Left cardiac atrium (tissue), 4 donors: ENCODE results near the gene SLAMF9. TPM values are rescaled to one million over a fixed set of nuclear protein-coding genes. Genes with fewer than 3 reads are reported as not detected.

Experiments
- ATAC-seq, 2 donors: fragments of 200-7000 bp; cut with Tn5 transposase; one replicate each; pipeline ENCODE4 v1.9.1; 2020; ENCODE audit warnings: mild to moderate bottlenecking in 2 of 2, moderate library complexity in 2 of 2
- DNase-seq: peaks from one replicate; pipeline ENCODE4 v3.0.0-alpha.2; 2020
- intact Hi-C, 2 donors: fragments of 100-400 bp; cut with DNase I; formaldehyde crosslinking; loops; one replicate each; pipeline versions ENCODE4 v1.14.1 to v1.15.1; 2022 to 2023
- total RNA-seq, 2 donors: library from RNA; stranded (reverse); fragmentation: NEBNext Ultra II Directional; extraction: Animal tissue kit (Norgen Biotek cat#: 25700); gene quantifications; one replicate each; pipeline ENCODE4 v1.2.1, GENCODE V29; 2021
- donor health status: DM: no; HTN: yes; CAD: no.
- donor health status: DM: no; HTN: yes; CAD: no; lungs with severe emphysema.
- donor health status: DM: yes; HTN: yes; CAD: no.
- donor health status: Dilated cardiomyopathy.

Gene SLAMF9
- total RNA-seq, 2 donors from 2014 or later: 0.35 TPM; not detected in 1

DNA sequence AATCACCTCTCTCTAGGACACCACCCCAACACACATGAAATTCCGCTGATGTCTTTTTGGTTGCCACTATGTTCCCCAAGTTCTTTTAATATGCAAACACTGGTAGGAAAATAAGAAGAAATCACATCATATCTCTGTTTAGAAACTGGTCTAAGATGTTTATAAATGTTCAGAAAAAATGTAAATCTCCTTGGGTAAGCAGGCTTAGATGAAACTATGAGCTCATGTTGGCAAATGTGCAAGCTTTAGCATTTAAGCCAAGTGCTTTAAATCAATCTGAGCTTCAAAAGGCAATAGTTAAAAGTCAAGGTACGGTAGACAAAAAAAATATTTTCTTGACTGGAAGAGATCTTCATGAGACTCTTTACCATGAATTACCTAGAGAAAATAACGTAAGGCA is 25.2 kb upstream of the SLAMF9 start:
- DNase-seq (no peak), ATAC-seq (no peak)
- intact Hi-C loops: no loop called here

GRCh38 chr1:159978107-159978398 is 24.0 kb upstream of the SLAMF9 start:
- intact Hi-C loops: no loop called here

GRCh38 chr1:159977364-159978106 is 23.5 kb upstream of the SLAMF9 start:
- DNase-seq: no peak
- intact Hi-C loops: no loop called here
- ATAC-seq: no peak

More at GRCh38 chr1:159978107-159978398, 24.0 kb upstream of the SLAMF9 start:
- ATAC-seq: no peak
- no peak for DNase-seq

- intact Hi-C loops: no loop called here
- ATAC-seq (no peak), DNase-seq (no peak)
Measured at GRCh38 chr1:159974350-159974965, 20.4 kb upstream of the SLAMF9 start.

DNA sequence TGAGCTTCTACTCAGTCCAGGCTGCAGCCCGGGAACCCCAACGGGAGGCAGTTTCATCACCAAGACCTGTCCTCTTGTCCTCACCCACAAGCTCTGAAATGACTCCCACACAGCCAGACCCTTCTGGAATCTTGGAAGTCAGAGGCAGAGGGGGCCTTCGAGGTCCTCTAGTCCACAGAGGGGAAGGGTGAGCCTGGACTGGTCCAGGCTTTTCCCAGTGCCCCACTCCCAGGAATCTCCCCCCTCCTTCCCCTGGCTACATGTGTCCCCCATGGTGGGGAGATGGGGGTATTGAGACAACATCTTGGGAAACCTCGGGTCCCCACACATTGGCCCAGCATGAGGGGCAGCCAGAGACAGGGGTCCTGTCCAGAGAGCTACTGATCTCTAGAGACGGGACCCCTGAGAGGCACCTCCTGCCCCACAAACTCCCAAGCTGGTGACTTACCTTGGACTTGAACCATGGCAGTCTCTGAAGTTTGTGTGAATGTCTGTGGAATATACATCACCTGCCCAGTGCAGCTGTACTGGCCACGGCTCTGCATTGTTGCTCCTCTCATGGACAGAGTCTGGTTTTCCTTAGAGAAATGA is 19.4 kb upstream of the SLAMF9 start:
- no peak for ATAC-seq
- DNase-seq: no peak
- intact Hi-C loops: no loop called here

DNA sequence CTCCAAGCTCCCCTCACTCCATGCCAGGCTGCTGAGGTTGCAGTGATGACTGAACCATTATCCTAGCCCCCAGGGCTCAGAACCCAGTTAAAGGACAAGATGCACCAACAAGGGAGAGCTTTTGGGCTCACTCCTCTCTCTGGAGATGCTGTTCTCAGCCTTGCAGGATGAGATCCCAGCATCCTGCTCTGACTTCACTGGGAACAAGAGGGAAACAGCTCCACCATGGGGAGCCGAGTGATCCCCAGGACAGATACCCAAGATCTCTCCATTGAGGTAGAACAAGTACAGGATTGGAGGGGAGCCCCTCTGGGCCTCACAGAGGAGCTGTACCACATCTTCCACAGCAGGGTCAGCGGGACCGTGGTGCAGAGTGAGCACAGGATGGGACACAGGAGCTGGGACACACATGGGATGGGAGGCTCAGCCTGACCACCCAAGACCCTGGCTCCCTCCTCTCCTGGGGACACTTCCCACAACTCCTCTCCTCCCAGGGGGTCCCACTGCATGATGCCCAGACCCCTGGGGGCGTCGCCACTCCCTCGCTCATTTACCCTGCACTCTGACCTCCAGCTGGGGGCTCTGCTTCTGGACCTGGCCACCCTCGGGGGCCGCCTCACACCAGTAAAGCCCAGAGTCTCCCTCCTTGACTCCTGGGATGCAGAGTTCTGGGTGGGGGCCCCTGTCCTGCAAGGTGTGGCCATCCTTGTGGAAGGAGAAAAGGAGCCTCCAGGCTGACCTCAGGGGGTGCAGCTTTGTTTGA is 18.6 kb upstream of the SLAMF9 start:
- intact Hi-C loops: no loop called here
- DNase-seq (no peak), ATAC-seq (no peak)

DNA sequence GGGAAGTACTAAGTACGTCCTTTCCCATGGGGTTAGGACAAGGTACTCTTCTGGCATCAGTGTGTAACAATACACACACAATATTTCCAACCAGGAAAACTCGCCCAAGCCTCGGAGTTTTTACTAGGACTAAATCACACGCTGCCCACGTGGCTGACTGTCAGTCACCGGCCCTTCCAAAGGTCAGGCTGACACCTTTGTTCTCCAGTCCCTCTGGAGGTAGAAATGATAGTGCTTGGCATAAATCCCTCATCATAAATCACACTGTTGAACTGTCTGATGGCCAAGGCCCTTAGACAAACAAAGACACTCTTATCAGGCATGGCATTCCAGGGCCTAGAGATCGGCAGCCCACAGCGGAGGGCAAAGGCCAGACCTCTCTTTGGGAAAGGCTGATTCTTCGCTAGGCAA is 16.9 kb upstream of the SLAMF9 start:
- ATAC-seq (peak; percentile 53 to 68), DNase-seq (no peak)
- intact Hi-C loops: no loop called here

DNA sequence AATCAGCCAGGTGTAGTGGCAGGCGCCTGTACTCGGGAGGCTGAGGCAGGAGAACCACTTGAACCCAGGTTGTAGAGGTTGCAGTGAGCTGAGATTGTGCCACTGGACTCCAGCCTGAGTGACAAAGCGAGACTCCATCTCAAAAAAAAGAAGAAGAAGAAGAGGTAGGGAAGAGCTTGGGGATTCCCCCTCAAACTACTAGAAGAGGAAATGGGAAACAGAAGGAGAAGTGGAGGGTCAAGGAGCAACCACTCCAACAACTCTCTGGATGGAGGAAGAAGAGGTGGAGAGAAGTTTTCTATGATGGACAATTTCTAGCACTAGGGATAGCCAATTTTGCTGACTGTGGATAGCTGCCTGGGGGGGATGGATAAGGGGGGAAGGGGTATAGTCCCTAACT is 14.9 kb upstream of the SLAMF9 start:
- DNase-seq (no peak), ATAC-seq (no peak)
- intact Hi-C loops: no loop called here

GRCh38 chr1:159965263-159965662 is 11.2 kb upstream of the SLAMF9 start:
- intact Hi-C loops: no loop called here
- ATAC-seq: no peak
- no peak for DNase-seq

DNA sequence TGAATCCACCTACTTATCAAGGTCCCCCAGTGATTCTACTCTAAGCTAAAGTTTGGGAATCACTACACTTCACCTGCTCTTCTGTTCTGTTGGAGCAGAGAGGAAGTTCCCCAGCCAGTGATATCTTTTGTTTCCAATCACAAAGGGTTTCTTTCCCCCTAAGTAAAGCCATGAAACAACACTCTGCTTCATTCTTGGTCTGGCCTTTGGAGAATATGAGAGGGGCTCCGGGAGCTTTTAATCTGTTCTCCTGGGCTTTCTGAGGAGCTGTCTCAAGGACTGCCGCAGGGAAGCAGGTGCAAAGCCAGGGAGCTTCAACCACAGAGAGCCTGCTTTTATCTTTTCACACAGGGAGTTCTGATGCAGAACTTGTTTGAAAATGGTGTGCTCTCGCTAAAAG is 10.1 kb upstream of the SLAMF9 start:
- ATAC-seq (no peak), DNase-seq (no peak)
- intact Hi-C loops: no loop called here

- DNase-seq: no peak
- ATAC-seq: no peak
- intact Hi-C loops: no loop called here
Measured at GRCh38 chr1:159962176-159962575, 8.1 kb upstream of the SLAMF9 start.

DNA sequence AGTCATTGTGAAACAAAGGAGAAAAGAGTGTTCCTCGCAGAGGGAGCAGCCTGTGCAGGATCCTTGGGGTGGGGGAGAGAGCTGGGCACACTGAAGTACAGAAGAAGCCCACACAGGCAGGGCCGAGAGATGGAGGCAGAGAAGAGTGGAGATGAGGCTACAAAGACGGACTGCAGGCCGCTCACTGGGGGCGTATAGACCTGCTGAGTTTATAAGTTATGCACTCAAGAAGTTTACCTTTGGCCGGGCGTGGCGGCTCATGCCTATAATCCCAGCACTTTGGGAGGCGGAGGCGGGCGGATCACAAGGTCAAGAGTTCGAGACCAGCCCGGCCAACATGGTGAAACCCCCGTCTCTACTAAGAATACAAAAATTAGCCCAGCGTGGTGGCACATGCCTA is 7.6 kb upstream of the SLAMF9 start:
- intact Hi-C loops: no loop called here
- no peak for ATAC-seq

GRCh38 chr1:159960721-159961381 is 6.8 kb upstream of the SLAMF9 start:
- DNase-seq (peak; percentile 77), ATAC-seq (peak; percentile 66 to 96)
- intact Hi-C loops: no loop called here

More for the DNA sequence above, 7.6 kb upstream of the SLAMF9 start:
- no peak for DNase-seq

- DNase-seq (no peak), ATAC-seq (no peak)
Measured at GRCh38 chr1:159959451-159959850, 5.4 kb upstream of the SLAMF9 start.

DNA sequence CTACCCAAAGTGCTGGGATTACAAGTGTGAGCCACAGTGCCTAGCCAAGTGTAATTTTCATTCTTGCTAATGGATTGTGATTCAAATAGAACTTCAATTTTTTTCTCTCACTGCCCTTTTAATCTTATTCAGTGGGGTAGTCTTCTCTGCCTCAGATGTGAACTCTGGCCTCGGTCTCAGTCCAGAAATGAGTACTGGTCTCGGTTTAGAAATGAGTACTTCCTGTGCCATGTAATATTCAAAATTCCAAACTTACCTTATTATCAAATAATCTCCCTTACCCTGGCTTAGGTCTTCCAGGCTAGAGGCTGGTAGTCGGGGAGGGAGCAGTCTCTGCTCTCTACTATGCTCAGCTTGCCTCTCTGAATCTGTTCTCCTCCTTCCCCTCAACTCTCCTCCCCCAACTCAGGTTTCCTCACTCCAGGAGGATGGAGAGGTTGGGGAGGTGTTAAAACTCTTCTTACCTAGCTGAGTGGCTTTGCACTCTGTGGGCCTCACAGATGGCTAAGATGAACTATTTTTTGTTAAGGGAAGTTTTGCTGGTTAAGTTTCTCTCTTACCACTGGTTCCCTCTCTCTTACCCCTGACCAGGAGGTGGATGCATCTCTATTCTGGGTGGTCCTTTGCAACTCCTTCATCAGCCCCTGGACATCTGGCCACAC is 4.8 kb upstream of the SLAMF9 start:
- ATAC-seq (no peak), DNase-seq (no peak)
- intact Hi-C loops: no loop called here

More at GRCh38 chr1:159959451-159959850, 5.4 kb upstream of the SLAMF9 start:
- intact Hi-C loops: no loop called here

DNA sequence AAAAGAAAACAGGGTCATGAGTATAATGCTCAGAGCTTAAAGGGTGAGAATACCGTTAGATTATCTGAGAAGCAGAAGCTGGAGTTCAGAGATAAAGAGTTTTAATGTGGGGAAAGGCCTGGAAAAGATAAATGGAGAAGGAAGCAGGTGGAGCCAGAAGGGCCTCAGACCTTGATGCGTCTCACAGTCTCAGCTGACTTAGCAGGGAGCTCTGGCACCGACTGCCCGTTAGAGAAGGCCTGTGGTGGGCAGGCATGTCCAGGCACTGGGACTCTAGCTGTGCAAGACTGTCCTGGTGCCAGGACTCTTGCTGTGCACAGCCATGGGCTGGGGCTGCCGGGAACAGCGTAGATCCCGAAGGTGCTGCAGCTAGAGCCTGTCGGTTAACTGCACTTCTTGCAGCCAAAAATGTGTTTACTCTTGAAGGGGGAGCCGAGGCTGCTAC is 3.8 kb upstream of the SLAMF9 start:
- peak in 1 of 2 donors; percentile 2 for ATAC-seq
- DNase-seq: no peak
- intact Hi-C loops: no loop called here

DNA sequence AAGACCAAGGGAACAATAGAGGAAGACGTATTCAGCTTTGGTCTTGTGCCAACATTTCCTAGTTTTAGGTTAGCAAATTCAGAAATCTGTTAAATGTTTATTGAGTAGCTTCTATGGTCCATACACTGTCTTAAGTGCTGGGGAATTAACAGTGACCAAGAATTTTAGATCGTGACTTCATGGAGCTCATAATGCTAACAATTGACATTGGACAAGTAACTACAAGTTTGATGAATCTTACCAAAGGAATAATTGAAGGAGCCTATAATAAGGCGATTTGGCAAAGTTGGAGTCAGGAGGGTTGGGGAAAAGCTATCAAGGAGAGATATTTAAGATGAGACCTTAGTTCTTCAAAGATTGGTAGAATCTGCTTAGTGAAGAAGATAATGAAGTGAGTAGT is 1.4 kb upstream of the SLAMF9 start:
- intact Hi-C loops: no loop called here
- ATAC-seq (no peak), DNase-seq (no peak)

GRCh38 chr1:159952932-159953331 is 1.1 kb downstream of the SLAMF9 start:
- DNase-seq: no peak
- intact Hi-C loops: no loop called here

GRCh38 chr1:159951551-159951950 is 2.5 kb downstream of the SLAMF9 start:
- no peak for ATAC-seq
- intact Hi-C loops: no loop called here

More at GRCh38 chr1:159952932-159953331, 1.1 kb downstream of the SLAMF9 start:
- no peak for ATAC-seq

More at GRCh38 chr1:159951551-159951950, 2.5 kb downstream of the SLAMF9 start:
- DNase-seq: no peak
